GM18519 (cell line): ENCODE results near the gene RNFT2.

Experiments used
- ATAC-seq: cut with Tn5 transposase; IDR thresholded peaks from one replicate; pipeline ENCODE4 v1.9.1; 2021; ENCODE audit warnings: mild to moderate bottlenecking, moderate library complexity; ENCODE audit not compliant: unreplicated experiment, low FRiP score

RNFT2 gene

DNA sequence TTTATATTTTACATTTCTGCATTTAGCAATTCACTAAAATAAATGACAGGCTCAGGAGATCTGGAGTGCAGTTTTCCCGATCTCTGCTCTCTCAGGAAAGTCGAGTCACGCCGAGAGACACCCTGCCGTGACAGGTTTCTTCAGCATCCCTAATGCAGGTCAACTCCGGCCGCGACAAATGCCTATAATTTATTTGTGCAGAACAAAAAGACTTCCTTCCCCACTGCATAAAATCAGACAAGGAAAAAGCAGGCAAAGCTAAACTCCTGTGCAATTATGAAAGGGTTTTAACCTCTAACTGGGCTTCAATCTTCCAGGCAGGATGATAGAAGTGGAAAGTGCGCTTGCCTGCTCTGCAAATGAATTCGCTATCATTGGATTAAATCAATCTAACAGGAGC is 28.3 kb upstream of the RNFT2 start:
- ATAC-seq, result no peak

DNA sequence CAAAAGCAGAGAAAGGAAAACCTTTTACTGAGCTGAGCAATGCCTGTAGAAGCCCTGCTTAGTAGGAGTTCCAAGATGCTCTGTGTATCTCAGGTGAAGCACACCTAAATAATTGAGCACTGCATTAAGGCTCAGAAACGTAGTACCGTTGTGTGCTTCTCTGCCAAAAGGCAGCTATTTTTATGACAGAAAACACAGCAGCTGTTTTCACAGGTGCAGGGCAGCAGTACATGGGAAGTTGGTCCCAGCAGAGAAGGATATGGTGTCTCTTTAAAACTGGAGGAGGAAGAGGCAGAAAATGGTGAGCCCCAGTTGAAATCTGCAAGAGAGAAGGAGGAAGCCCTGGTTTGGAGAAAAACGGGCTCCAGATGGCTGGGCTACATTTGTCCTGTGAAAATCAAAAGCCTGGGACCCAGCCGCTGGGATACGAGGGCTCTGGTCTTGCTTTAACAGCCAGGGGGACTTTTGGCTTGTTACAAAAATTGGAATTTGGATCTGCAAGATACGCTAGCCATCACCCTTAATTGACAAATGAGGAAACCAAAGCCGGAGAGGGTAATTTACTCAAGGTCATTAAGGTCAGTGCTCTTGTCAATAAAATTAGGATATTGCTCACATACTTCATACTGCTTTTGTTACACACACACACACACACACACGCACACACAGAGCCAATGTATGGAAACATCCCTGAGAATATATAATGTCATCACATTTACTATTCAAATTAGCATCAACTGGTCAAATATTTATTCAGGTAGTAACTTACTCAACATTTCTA is 27.6 kb upstream of the RNFT2 start:
- no peak for ATAC-seq

DNA sequence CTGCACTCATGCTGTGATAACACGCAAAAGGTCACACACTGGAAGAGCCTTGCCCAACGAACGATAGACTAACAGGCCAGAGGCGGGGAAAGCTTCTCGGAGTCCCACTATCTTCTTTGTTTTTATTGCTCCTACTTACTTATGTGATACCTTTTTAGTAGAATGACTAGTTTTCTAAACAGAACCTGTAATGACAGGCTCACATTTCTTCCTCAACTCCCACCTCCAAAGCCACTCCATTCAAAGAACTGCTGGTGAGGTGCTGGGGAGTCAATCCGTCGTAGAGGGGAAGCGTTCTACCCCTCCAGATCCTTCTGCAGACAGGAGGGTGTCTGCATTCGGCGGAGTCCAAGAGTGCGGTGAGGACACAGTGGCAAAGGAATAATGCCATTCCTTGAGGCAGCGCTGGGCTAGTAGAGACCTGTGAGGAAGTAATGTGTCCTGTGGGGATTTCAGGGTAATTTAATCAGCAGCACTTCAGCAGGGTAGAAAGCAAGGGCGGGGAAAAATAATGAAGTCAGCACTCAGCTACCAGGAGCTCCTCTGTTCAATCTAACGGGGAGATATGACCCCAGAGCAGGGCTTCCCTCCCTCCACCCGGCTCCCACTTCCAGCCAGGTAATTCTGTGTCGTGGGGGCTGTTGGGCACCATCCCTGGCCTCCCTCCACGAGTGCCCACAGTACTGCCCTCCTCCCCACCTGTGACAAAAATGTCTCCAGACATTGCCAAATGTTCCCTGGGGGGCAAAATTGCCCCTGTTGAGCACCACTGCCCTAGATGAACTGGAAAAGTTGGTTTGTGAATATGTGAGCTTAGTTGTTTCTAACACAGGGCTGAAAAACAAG is 25.4 kb upstream of the RNFT2 start:
- no peak for ATAC-seq

DNA sequence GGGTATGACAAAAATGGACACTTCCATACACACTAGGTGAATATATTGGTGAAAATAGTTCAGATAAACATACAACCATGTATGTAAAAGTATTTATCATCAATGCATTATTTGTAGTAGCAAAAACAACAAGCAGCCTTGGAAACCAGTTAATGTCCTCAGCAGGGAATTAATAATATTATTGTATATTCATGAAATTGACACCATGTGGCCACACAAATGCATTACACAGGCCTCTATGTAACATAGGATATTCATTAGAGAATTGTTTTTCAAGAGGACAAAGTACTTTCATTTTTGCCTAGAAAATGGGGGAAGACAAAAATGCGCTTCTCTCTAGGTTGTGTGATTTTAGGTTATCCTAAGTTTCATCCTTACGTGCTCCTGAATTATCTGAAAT is 24.6 kb upstream of the RNFT2 start:
- no peak for ATAC-seq

DNA sequence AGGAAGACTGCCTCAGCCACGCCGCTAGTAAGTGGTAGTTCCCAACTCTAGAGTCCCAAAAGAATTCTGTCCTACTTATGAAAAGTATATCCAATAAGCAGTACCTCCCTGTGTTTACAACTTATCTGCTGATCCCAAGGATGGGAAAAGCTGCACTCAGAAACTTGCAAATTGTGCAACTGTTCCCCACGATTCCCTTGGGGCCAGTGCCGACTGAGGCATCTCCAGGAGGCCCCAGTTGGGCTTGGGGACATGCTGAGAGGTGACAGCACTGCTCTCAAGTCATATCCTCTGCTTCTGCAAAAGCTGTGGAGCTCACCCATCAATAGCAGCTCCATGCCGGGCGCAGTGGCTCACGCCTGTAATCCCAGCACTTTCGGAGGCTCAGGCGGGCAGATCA is 23.9 kb upstream of the RNFT2 start:
- ATAC-seq, result no peak

DNA sequence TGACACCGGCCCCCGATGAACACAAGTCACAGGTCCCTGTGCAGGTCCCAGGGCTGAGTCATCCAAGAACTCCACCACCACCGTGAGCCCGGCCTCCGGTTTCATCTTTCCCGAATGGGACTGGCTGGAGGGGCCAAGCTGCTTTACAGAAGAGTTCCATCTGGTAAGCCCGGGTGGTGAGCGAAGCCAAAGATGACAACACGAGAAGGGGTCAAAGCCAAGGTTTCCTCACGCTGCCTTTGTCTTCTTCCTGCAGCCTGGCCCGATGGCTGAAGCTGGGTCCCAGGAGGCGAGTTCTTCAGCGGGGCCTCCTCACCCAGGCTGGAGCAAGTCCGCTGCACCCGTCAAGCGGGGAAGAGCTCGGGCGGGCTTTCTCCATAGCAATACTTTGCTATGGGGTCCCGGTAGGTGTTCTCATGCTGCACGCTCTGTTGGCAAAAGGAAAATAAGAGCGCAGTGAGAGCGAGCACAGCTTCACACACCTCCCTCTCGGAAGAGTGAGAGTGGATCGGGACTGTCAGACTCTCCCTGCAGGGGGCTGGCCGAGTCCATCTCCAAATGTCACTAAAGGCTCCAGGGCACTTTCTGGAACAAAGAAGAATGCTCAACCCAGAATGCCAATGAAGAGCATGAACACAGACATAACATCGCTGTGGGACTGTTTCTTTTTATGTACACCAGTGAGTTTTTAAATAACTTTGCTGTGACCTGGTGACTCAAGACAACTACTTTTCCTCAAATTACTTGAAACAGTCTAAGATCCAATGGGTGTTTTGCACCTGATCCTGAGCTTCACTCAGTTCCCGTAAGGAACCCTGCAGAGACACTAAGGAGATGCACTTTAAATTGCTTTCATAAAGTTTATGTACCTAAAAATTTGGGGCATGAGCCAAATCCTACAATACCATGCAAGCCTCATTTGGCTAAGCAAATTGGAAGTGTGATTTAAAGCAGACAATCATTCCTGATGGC is 20.4 kb upstream of the RNFT2 start:
- ATAC-seq, result no peak

DNA sequence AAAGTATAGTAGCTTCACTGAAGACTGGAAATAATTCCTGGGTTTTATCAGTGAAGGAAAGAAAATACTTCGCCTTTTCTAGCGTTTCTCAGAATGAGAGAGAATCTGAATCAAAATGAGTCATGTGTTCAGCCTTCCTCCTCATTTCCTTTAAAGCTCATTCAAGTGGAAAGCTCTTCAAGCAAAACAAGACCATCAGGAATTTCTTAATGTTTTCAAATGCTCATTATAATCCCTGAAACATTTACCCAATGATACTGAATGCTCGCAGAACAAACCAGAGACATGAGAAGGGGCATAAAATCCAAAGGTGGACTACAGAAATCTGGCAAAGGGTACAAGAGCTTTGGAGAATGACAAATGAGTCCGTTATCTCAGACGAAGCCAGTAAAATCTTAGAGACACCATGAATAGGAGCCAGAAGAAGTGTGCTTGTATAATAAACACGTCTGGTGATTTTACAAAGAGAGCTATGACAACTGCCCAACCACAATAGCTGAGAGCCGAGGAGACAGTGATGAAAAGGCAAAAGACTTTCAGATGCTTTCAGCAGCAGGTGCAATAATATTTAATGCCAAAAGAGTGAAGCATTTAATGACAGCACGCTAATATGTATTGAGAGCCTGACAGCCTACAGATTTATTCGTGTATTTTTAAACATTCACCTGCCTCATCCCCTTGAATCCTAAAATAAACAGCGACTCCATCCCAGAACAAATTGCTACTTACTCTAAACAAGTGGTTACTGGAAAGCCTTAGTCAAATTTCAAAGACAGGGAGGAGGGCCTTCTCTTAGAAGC is 19.3 kb upstream of the RNFT2 start:
- ATAC-seq, result no peak

DNA sequence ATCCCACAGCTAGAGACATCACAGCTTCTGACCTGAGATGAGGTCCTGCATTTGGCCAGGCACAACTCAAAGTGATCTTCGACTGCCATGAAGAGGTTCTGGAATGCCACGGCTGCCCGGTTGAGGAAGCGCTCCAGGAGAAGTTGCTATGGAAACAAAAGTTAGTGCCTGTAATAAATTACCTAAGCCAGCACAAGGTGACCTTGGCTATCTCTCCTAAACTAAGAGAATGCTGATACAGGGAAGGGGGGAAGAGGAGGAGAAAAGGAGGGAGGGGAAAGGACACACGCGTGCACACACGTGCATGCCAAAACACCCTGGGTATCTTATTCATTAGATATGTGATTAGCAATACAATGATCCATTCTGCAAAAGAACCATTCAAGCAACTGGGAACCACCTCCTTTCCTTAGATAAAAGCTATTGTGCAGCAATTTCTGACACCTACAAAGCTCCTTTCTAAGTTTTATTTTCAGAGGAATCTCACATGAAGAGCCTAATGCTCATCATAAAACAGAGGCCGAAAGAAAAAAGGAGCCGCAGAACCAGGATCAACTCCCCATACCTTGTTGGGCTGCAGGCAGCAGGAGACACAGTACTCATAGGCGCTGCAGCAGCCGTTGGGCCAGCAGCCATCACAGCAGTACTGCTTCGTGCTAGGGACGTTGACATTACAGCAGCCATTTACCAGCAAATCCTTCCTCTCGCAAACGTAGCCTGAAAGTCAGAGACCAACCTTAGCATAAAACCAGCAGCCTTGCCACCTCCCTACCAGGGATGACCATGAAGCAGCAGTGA is 18.2 kb upstream of the RNFT2 start:
- no peak for ATAC-seq

DNA sequence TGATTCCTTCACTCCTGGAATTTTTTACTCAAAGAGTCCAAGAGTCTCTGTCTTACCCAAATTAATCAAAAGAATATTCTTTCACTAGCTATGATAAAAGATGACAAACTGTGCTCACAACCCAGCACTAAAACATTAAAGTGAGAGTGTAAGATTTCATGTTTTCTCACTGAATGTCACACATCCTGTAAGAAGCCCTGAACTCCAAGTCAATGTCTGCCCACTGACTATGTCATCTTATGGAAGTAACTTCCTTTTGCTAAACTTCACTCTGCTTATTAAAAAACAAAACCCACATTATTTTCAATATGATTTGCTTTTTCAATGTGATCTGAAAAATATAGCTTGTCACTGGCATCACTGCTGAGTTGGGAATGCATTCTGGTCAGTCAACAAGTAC is 15.9 kb upstream of the RNFT2 start:
- ATAC-seq, result no peak

DNA sequence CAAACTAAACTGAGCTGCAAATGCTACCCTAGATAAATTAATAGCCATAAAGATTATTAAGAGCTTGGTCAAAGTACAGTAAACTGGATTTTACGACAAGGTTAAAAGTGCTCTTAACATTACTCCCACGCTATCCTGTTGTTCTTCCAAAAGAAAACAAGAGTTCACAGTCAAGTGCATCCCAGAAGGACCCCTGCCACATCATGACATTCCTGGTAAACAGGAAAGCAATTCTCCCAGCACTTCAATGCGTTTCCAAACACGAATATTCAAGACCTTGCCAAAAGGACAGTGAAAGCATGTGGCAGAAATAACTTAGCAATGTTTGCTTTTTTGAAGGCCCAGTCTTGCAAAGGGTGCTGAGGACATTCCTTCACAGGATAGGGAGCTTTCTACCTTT is 11.4 kb upstream of the RNFT2 start:
- no peak for ATAC-seq

DNA sequence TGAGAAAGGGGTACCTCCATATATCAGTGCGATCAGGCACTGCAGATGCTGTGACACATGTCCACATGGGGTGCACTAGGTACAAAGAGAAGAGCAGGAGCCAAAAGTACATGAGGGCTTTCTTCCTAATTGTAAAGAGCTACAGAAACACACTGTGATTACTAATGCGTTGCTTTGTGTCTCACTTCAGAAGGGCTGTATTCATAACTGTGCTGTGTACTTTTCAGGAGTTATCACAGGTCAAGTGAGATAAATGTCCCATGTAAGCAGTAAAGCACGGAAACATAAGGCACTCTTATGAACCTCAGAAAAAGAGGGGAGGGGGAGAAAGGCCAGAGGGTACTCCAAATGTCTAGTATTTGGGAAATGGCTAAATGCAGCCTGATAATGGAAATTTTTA is 10.9 kb upstream of the RNFT2 start:
- ATAC-seq, result no peak

DNA sequence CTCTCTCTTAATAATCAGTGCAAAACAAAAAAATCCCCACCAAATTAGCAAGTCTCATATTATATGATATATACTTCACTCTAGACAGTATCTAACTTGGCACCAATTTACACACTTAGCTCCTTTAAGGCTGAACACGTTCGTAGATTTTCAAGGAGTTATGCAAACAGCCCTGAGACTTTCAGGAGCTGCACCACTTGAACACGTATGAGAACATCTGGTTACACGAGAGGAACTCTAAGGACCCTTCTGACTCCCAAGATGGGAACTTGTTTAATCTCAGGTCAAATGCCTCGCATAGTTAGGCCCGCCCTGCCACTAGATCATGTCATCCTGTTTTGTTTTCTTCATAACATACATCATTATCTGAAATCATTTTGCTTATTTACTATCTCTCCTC is 10.2 kb upstream of the RNFT2 start:
- ATAC-seq, result no peak

DNA sequence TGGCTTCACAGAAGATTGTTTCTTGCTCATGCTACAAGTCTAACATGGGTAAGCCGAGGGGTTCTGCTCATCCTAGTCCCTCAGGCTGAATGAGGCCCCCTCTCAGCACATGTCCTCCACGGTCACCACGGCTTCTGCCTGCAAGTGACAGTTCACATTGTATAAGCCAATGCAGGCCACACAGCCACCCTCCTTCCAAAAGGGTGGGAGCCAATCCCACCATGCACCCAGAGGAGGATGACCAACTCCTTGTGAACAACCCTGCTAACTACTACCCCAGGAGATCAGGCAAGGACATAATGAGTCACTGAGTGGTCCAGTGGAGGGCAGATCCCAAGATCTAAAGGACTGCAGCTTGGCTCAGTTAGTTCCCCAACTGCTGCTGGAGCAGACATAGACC is 6.3 kb upstream of the RNFT2 start:
- no peak for ATAC-seq

DNA sequence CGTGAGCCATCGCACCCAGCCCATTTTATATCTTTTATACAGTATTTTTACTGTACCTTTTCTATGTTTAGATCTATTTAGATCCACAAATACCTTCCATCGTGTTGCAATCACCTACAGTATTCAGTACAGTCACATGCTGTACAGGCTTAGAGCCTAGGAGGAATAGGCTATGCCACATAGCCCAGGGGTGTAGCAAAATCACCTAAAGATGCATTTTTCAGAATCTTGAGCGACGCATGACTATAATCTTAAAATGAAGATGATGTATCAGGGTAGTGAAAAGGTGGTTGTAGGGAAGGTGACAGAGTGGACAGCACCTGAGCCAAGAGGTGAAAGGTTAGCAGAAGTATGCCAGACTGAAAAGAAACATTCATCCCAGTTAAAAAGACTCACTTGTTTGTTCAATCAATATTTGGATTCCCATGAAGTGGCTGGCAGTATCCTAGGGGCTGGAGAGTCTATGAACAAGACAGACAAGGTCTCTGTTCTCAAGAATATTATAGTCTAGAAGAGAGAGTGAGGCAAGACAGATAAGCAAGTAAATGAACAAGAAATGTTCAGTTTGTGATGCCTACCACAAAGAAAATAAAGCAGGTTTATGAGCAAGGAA is 3.9 kb upstream of the RNFT2 start:
- no peak for ATAC-seq

DNA sequence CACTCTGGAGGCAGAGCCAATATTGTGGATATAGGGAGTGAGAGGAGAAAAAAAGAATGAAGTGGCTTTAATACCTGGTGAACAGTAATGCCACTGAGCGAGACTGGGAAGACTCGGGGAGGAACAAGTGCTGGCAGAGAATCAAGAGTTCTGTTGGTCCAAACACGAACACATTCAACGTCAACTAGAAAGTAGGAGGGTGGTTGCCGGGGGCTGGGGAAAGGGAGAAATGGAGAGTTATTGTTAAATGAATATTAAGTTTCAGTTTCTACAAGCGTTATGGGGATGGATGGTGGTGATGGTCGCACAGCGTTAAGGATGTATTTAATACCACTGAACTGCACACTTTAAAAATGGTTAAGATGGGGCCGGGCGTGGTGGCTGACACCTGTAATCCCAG is 3.0 kb upstream of the RNFT2 start:
- ATAC-seq, result no peak

DNA sequence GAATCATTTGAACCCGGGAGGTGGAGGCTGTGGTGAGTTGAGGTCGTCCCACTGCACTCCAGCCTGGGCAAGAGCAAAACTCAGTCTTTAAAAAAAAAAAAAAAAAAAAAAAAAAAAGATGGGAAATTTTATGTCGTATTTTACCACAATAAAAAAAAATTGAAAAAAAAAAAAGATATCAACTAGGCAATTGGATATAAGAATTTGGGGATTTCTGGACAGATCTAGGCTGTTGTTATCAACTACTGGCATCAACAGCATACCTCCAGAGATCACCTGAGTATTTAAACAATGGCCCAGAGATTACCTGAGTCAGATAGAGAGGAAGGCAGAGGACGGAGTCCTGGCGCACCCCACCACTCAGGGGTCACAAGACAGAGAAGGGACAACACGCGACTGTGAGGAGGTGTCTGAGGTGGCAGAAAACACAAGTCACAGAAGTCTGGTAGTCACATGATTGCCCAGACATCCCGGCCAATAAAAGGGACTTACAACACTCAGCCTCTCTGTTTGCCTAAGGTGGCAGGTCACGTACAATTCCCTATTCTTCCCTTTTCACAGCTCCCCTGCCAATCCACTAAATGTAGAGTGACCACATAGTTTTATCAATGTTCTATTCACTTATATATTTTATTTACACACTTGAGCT is 2.0 kb upstream of the RNFT2 start:
- no peak for ATAC-seq

DNA sequence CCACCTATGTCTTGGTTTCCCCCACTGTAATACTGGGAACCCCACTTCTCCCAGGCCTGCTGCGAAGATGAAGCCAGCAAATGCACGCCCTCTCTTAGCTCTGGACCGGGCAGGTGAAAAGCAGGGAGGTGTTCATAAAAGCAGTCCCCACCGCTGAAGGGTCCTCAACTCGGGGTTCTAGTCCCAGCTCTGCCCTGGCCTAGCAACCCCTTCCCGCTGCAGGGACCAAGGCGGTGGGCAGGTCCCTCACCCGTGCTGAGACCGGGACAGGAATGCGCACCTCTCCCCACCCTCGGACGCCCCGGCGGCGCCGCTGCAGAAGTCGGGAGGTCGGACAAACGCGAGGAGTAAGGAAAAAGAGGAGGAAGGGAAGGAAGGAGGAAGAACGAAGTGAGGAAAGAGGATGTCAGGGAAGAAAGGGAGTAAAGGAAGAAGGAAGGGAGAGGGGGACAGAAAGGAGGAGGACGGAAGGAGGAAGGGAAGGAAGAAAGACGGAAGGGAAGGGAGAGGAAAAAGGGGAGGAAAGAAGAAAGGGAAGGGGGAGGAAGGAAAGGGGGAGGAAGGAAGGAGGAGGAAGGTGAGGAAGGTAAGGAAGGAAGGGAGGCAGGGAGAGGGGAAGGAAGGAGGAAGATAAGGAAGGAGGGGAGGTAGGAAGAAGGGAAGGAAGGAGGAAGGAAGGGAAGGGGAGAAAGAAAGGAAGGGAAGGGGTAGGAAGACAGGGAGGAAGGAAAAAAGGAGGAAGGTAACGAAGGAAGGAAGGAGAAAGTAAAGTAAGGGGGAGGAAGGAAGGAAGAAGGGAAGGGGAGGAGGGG is 947 bp upstream of the RNFT2 start:
- ATAC-seq, result no peak
